ENCODE measurements around the gene XDH.

Gene XDH

DNA sequence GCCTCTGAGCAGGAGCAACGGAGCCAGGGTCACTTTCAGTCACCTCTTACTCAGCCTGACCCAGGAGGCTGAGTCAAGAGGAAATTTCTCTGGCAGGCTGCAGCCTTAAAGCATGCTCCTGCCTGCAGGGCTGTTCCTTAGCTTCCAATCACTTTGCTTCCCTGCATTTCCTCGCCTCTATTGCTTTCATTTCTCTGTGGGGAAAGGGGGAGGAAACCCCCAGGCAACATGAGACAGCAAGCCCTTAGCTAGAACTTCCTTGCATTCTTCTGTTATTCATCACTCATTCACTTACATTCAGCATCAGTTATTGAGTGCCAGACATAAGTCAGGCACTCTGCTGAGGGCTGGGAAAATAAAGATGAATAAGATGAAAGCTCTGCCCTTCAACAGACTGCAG, 13.0 kb downstream of the XDH start:
- DNase-seq, result no peak

DNA sequence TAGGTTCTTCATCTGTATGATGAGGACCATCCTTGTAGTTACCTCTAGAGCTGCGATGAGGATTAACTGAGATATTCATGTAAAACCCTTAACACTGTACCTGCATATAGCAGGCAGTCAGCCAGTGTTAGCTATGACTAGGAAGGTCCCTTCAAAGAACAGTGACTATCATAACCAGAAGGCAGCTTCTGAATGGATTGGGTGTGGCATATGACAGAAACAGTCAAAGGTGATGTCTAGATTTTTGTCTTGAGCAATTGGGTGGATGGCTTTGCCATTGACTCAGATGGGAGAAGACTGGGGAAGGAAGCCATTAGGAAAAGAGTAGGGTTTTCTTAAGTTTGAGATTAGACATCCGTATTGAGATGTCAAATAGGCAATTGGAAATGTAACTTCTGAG, 15.7 kb downstream of the XDH start:
- no peak for DNase-seq

DNA sequence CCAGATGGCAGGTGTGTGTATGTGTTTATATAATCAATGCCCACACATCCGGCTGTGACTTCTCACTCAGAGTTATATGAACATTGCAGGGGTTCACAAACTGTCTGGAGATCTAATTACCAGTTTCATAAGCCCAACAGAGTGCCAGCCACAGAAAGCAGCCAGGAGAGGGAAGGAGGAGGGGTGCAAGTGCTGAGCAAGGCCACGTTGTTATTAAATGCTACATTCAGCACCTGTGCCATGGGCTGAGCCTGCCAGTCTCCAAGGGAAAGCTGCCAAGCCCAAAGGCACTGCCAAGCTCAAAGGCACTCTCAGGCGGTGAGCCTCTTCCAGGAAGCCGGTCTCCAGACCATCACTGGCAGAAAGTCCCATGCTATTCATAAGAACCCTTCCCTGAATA, 17.4 kb downstream of the XDH start:
- no peak for DNase-seq

DNA sequence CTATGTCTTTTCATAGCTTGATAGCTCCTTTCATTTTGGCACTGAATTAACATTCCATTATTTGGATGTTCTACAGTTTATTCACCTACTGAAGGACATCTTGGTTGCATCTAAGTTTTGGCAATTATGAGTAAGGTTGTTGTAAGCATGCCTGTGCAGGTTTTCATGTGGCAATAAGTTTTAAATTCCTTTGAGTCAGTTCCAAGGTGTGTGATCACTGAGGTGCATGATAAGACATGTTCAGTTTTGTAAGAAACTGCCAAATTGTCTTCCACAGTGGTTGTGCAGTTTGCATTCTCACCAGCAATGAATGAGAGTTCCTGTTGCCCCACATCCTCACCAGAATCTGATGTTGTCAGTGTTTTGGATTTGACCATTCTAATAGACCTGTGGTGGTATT, 24.2 kb downstream of the XDH start:
- no peak for DNase-seq

DNA sequence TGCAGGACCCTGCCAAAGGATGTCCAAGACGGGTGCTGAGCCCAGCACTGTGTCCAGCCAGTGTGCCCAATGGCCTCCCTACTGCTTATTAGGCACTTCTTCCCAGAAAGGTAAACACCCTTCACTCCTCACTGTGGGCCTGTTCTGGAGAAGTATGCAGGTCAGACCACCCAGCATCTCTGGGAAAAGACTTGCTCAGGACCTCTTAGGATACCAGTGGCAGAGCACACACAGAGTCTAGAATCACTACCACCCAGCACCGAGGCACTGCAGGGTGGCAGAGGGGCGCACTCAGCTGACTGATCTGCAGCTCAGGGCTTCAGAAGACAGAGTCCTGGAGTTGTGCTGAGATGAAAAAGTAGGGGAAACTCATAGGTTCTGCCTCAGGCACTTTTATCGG, 25.8 kb downstream of the XDH start:
- no peak for DNase-seq

DNA sequence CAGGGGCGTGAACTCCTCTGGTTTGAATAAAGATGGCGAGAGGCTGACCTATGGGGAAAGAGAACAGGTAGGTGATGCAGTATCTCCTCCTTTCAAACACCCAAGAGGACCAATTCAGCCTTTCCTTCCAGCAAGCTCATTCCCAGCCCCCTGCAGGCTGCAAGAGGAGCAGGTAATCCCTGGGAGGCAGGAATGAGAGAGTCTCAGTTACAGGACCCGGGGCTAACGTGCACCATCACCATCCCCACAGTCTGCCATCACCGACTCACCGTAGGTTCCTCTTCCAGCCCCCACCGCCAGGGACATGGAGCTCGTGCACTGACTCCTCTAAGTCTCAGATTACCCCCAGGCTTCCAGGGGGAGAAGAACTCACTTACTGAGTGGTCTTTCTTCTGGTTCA, 26.7 kb downstream of the XDH start:
- DNase-seq, result no peak

DNA sequence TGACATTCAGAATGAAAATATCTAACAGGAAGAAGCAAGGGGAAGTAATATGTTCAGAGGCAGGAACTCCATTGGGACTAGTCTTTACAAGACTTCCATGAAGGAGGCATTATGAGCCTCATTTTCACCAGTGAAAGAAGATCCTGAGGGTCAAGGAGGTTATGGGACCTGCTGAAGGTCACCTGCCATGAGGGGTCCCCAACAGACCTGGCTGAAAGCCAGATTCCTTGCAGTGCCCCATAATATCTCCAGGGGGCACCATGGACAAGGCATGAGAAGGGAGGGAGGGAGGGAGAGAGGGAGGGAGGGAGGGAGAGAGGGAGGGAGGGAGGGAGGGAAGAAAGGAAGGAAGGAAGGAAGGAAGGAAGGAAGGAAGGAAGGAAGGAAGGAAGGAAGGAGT, 27.9 kb downstream of the XDH start:
- DNase-seq, result no peak

DNA sequence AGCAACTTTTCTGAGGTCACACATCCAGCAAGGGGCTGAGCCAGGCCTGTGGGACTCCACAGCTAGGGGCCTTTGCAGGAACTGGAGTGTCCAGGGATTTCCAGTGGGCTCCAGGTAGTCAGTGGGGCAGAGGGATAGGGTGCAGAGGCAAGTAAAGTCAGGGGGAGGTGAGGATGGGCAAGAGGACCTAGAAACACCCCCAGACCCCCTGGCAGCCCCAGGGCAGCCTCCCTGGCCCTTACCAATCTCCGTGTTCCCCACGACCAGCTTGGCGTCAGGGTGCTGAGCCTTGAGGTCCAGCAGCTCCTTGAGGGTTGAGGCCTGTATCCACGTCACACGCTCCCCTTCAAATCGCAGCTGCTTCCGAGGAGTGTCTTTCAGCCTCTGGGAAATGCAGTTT, 28.4 kb downstream of the XDH start:
- no peak for DNase-seq

DNA sequence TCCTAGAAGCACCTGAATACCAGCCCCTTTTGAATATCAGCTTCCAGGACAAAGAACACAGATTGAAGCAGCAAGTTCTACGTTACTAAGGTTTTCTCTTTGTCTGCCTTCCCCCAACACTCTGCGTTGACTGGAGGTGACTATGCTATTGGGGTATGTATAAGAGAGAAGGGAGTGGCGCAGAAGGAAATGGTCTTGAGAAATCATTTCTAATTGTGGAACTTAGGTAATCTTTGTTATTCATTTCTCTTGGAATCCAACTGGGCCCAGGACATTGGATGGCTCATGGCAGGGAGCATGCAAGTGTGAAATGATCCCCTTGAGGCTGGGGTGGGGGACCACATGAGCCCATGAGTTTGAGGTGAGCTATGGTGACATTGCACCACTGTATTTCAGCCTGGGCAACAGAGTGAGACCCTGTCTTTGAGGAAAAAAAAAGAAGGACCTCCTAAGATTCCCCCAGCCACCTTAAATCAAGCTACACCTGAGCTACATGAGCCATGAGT, 29.7 kb downstream of the XDH start:
- no peak for DNase-seq

DNA sequence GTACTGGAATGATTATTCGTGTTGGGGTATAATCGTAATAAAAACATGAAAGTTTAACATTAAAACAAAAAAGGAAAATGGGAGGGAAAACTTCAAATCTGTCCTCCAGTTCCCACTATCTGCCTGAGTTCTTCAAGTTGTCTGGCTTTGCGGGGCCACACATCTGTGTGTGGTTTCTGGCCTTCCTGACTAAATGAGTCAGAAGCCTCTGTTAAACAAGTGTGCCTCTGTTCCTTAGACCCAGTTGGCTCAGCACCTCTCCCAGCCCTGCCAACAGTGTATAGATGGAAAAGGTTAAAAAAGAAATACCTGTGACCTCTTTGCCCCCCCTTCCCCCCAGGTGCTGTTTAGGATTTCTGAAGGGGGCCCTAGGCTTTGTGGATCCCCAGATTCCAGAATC, 30.2 kb downstream of the XDH start:
- DNase-seq, result no peak

DNA sequence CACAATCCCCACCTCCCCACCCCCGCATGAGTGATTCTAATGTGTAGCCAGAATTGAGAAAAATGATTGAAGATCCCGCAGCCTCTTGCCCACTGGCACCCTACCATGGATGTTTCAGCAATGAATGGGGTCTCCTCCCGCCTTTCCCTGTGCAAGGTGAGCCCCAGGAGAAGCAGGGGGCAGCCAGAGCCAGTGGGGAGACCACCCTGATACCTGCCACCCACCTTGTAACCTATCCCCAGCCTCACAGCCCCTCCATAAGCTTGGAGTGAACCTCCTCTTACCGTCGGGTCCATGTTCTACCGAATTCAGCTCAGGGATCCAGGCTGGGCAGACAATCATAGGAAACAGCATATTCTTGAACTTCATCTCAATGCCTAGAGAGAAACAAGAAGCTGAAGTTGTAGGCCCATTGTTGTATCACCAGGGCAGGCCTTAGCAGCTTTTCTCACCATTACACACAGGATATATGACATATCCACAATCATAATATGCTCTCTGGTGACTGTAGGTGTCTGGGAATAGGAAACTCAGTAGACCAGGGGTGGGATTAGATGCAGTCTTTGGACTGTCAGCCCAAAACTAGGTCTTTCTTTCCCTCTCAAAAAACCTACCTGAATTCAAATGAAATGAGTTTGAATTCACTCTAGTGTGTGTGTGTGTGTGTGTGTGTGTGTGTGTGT, 30.9 kb downstream of the XDH start:
- no peak for DNase-seq

DNA sequence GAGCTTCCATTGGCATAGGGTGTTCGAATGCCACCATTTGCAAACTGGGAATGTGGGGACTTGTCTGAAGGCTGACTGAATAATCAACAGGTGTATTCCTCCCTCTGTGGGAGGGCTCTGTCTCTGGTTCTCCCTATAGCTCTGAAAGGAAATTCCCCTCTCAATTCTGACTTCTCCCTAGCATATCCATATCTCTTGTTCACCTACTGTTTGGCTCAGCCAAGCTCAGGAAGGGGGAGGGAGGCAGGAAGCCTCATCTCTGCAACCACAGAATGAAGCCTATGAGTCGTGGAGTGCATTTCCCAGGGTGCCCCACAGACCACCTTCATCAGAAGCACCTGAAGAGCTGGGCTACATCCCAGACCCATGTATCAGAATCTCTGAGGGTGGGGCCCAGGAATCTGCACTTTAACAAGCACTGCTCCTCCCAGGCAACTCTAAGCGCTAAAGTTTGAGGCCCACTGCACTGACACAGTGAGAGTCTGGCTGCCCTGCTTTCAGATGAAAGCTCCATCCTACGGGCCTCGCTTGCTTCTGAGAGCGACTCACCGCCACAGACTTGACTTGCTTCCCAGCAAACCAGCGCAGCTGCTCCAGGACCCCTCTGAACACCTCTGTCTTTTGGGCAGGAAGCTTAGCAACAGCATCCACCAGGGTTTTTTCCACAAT, 32.0 kb downstream of the XDH start:
- no peak for DNase-seq

DNA sequence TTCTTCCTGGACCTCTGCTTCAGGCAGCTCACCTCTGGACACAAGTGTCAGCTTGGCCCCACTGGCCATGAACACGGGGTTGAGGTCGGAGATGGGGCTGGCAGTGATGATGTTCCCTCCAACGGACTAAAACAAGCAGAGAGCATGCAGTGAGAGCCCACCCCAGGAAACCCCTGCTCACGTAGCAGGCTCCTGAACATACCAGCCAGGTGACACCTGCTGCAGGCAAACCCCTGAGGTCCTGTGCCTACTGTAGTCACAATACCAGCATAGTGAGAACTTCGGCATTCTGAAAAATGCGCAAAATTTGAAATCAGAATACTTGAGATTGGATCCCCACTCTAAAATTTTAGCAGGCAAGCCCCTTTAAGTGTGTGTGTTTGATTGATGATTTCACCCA, 32.9 kb downstream of the XDH start:
- DNase-seq, result no peak

DNA sequence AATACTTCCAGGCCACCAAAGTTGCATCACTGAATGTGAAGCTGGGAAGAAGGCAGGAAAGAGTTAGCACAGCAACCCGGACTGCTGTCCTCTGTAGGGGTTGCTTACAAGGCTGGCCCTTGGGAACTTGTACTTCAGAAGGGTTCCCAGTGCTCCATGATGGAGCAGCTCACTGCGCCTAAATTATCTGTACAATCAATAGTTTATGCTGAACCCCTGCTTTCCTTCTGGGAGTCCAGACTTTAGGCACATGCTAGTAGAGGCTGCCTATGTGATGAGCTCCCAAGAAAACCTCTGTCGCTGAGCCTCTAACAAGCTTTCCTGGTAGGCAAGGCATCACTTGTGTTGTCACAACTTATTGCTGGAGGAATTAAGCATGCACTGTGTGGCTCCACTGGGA, 34.3 kb downstream of the XDH start:
- DNase-seq, result no peak

DNA sequence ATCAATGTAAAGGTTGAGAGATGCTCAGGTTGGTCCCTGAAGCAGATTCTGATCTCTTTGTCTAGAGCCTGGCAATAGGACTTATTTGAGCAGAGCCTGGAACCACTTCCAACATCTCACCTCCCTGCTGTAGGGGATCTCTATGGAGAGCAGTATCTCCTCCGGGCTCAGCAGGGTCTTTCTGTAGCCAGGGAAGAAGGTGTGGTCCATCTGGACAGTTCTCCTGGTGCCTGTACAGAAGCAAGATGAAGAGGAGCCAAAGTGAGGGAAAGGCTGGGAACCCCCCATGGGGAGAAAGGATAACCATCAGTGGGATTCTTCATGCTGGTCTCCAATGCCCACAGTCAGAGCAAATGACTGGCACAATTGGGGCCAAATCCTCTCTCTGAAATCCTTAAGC, 34.8 kb downstream of the XDH start:
- DNase-seq, result no peak

DNA sequence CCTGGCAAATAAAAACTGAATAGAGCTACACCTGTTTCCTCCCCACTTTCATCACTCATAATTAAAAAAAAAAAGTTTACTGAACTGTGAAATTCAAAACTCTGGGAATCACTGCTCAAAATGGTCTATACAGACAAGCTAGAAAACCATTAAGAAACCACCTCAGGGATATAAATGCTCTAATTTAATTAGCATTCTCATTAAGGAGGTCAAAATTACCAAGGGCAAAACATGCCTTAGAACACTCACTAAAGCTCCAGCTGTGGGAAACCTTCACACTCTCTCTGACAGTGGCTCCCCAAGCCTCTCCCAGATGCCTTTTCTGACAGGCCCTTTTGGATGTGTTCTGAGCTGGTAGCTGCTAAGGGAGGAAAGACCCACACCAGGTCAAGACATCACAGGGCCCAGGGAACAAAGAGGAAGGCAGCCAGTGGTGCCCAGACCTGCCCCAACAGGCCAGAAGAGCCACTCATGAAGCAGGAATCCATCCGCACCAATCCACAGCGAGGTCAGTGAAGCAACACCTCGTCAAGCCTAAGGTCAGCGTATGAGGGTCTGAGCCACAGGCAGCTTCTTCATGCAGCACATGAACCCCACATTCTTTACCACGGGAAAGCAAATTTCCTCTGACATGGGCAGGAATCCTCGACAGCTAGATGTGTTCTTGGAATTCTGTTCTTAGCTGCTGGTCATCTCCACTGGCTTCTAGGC, 35.6 kb downstream of the XDH start:
- DNase-seq, result no peak

DNA sequence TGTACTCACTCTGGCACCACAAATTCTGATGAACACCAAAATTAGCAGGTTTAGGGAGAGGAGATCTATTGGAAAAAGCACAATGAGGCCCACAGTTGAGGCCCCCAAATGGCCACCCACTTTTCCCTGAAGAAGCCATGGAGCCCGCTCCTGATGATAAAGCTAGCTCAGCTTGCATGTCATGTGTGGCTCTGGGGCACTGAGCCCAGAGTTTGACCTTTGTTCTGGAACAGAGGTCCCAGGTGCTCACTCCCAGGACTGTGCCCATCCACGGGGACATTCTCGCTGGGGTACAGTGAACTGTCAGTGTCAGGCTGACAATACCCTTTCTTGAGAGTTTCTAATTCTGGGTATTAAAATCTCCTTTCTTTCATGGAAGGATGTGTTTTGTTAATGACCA, 36.2 kb downstream of the XDH start:
- DNase-seq, result no peak

DNA sequence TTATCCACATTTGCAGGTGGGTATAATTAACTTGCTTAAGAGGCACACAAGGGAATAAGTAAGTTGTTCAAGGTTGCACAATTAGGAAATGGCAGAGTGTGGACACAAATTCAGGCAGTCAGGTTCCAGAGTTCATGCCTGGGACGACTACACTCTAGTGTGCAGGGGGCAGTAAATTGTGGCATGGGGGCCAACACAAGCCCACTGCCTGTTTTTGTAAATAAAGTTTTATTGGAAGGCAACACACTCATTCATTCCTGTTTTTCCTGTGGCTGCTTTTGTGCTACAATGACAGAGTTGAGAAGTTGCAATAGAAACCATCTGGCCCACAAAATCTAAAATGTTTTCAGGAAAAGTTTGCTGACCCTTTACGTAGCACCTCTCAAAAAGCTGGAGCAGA, 41.4 kb downstream of the XDH start:
- no peak for DNase-seq

DNA sequence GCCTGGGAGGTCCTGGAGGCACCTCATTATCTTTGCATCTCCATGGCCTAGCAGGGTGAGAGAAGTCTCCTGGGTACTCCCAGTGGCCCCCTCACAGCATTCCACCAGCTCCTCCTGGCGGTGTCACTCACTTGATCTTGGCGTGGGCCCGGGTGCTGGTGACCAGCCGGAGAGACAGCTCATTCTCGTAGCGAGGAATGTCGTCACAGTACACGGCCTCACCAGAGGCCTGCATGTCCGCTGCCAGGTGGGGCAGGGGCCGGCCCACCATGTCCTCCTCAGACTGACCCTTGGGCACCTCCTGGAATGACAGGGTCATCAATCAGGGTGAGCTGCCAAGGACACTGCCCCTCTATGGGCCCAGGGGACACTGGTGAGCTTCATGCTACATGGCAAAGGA, 42.4 kb downstream of the XDH start:
- DNase-seq, result no peak

DNA sequence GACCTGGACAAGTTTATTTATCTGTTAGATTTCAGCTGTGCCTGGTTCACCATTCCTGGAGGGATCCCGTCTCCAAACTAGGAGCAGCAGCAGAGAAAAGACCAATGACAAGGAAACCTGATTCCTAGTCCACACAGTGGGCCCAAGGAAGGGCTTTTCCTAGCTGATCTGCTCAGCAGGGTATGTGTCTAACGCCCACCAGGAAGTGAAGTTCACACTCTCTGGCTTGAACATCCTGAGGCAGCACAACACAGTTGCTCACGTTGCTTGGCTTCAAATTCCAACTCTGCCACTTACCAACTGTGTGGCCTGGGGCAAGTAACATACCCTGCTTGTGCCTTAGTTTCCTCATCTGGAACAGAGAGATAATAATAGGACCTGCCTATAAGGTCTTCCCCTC, 42.9 kb downstream of the XDH start:
- no peak for DNase-seq

DNA sequence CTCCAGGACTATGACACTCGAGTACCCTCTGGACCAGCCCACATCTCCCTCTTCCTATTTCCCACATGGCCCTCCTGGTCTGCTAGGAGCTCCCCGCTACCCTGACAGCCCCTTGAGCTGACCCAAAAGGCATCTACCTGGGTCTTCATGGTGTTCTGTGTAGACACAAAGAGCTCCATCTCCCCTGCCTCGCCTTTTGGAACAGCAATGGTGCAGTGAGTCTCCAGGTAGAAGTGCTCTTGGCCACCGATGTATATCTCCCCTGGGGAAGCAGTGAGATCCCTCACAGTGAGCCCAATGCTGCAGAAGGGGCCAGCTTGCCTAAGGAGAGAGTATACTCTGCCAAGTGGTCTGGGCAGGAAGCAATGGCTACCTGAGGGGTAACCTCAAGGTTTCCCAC, 47.8 kb downstream of the XDH start:
- DNase-seq, result no peak

DNA sequence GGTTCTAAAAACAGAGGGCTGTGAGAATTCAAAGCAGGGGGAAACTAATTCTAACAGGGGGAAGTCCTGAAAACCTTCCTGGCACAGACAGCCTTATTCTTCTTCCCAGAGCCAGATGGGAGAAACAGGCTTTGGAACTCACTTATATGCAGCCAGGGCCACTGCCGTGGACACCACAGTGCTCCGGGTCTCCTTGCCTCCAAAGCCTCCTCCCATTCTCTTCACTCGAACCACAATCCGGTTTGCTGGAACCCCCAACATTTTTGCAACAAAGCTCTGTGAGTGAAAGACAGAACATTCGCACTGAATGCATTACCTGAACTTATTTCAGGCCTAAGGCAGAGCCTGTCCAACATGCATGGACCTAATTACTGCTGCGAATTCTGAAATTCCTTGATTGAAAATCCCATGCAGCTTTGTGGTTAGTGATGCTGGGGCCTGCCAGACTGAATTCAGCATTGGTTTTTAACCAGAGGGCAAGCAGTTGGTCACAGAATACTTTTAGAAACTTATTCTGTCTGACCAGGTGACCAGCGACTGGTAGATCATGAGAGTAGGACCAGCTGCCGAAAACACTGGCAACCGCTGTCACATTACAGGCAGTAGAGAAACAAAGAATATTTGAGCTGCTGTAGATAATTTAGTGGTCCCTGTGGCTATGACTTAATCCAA, 48.6 kb downstream of the XDH start:
- no peak for DNase-seq

DNA sequence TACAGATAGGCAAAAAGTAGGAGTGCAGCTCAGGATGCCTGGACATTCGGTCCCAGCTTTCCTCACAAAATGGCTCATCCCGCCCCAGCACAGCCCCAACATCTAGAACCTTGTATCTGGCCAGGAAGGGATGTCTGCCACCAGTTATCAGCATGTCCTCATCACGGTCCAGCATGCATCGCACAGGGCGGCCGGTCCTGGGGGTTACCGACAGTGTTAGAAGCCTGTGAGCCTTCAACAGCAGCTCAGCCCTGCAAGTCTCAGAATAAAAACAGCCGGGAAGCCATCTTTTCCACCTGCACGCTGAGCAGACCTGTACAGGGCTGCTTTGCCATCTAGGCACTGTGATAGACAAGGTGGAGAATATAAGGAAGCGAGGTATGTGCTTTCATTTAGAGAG, 49.2 kb downstream of the XDH start:
- DNase-seq, result no peak

All from activated T-cell treated with anti-CD3 and anti-CD28 coated beads for 4 hours (primary cell).